ENCODE measurements around the gene PPP1R14B. TPM values are rescaled to one million over a fixed set of nuclear protein-coding genes. Genes with fewer than 3 reads are reported as not detected.

The PPP1R14B gene
- polyA plus RNA-seq, 3 donors = 52.9 to 73.6 (median 68.0) TPM

DNA sequence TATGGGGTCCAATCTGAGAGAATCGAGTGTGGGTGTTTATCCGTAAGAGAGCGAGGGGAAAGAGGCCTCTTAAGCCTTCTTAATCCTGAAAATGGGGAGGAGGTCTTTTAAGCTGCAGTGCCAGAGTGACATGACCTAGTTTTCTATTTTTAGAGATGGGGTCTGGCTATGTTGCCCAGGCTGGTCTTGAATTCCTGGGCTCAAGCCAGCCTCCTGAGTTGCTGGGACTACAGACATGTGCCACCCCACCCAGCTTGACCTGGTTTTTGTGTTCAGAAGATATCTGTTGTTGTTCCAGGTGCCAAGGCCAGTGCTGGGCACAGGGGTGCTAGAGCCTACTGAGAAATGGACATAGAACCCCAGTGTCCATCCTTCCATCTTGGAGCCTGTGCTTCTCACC, 36.3 kb upstream of the PPP1R14B start:
- no peak for DNase-seq (ENCODE audit: low read depth in 3 of 3, low spot score in 2 of 3)

DNA sequence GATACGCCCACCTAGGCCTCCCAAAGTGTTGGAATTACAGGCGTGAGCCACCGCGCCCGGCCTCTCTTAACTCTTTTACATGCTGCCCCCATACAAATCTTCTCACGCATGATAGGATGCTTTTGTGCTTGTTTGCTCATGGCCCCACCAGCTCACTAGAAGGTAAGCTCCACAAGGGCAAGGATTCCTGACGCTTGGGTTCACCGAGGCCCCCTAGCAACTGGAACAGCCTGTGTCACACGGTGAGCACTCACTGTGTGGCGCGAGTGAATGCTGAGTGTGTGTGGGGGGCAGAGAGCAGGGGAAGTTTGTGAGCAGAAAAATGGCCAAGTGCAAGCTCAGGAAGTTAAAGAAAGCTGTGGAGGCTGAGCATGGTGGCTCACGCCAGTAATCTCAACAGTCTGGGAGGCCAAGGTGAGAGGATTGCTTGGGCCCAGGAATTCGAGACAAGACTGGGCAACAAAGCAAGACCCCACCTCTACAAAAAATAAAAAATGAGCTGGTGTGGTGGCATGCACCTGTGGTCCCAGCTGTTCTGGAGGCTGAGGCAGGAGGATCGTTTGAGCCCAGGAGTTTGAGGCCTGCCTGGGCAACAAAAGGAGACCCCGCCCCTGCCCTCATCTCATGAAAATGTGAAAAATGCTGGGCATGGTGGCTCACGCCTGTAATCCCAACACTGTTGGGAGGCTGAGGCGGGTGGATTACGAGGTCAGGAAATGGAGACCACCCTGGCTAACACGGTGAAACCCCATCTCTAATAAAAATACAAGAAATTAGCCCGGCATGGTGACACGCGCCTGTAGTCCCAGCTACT, 35.4 kb upstream of the PPP1R14B start:
- DNase-seq (ENCODE audit: low read depth in 3 of 3, low spot score in 2 of 3) = no peak

- no peak for DNase-seq (ENCODE audit: low read depth in 3 of 3, low spot score in 2 of 3)
Observed at GRCh38 chr11:64278576-64279190, 31.9 kb upstream of the PPP1R14B start.

GRCh38 chr11:64276653-64277431, 30.1 kb upstream of the PPP1R14B start:
- DNase-seq (ENCODE audit: low read depth in 3 of 3, low spot score in 2 of 3) = no peak

- DNase-seq (ENCODE audit: low read depth in 3 of 3, low spot score in 2 of 3) = no peak
Observed at GRCh38 chr11:64275841-64276240, 29.1 kb upstream of the PPP1R14B start.

DNA sequence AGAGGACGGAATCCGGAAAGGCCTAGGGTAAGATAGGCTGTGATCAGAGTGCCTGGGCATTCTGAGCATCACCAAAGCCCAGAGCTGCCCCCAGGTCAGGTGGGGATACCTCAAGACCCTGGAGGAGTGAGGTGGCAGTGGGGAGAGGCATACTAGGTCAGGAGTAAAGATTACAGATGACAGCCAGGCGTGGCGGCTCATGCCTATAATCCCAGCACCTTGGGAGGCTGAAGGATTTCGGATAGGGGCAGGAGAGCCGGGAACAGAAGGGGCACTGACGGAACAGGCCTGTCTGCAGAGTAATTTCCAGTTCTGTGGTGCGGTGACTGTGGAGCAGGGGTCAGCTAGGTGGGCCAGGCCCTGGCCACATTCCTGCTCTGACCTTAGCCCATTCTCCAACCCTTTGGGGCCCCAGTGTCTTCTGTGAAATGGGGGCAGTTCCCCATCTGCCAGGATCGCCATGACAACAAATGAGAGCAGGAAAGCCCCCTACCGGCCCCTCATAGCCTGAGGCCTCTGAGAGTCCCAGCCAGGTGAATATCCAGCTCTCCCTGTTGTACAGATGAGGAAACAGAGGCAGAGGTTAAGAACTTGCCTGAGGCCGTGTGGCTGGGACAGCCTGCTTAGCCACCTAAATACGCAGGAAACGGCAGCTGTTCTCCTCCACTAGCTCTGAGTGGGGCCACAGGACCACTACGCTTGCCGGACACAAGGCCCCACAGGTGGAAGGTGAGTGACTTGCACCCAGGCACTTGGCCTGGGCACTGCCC, 28.5 kb upstream of the PPP1R14B start:
- no peak for DNase-seq (ENCODE audit: low read depth in 3 of 3, low spot score in 2 of 3)

- peak; percentile 98 for DNase-seq (ENCODE audit: low read depth in 3 of 3, low spot score in 2 of 3)
Observed at GRCh38 chr11:64269540-64270220, 22.9 kb upstream of the PPP1R14B start.

GRCh38 chr11:64268893-64269539, 22.3 kb upstream of the PPP1R14B start:
- no peak for DNase-seq (ENCODE audit: low read depth in 3 of 3, low spot score in 2 of 3)

DNA sequence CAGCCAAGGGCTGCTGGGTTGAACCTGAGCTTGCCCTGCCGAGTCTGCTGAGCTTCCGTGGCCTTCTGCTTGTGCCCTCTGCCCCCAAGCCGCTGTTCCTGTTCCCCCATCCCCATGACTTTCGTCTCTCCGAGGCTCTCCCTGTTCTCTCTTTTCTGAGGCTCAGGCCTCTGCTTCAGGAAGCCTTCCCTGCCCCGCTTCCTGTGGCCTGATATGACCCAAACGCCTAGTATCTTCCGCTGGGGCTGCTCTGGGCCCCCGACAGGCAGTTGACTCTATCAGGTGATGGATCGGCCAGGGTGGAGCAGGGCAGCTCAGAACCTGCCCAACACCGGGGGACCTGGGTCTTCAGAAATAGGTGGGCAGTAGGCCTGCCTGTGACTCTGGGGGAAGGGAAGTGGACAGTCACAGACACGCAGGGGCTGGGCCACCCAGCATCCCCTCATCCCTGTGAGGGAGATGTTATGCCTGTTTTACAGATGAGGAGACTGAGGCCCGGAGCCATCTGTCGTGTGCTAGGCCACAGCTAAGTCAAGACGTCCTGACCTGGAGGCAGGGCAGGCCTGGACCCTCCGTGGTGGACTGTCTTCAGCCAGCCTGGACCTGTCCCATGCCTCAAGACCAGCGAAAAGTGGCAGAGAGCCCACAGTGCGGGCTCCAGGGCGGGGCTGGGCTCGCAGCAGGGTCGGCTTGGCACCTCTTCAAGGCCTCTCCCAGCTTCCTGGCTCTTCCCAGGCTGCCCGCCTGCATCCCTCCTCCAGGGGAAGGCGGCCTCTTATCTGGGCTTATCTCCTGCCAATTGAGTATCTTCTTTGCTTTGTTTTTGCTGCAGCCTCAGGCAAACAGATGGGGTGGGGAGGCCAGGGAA, 21.5 kb upstream of the PPP1R14B start:
- DNase-seq (ENCODE audit: low read depth in 3 of 3, low spot score in 2 of 3) = no peak

GRCh38 chr11:64267207-64267945, 20.6 kb upstream of the PPP1R14B start:
- DNase-seq (ENCODE audit: low read depth in 3 of 3, low spot score in 2 of 3) = no peak

- DNase-seq (ENCODE audit: low read depth in 3 of 3, low spot score in 2 of 3) = no peak
Observed at GRCh38 chr11:64266339-64266738, 19.6 kb upstream of the PPP1R14B start.

DNA sequence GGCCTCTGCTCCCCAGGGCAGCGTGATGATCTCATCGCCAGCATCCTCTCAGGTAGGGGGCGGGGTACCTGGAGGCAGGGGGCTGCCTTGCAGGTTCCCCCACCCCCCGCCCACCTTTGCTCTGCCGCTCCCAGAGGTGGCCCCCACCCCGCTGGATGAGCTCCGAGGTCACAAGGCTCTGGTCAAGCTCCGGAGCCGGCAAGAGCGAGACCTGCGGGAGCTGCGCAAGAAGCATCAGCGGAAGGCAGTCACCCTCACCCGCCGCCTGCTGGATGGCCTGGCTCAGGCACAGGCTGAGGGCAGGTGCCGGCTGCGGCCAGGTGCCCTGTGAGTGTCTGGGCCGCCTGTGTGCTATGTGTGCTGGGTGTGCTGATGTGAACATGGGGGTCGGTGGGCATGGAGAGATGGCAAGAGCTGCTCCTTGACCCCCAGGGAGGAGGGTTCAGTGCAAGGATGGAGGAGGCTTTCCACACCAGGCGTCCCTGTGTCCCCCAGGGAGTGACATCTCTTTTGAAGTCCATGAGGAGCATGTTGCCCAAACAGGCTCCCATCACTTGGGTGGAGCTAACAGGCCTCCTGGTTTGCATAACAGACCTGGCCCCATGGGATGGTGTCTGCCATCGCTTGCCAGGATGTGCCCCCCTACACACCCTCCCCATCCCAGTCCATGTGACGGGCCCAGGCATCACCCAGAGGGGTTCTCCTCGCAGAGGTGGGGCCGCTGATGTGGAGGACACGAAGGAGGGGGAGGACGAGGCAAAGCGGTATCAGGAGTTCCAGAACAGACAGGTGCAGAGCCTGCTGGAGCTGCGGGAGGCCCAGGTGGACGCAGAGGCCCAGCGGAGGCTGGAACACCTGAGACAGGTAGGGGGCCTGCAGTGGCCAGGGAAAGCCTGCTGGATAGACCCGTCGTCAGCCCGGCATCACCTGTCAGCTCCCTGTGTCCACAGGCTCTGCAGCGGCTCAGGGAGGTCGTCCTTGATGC, 18.7 kb upstream of the PPP1R14B start:
- DNase-seq (ENCODE audit: low read depth in 3 of 3, low spot score in 2 of 3) = no peak

DNA sequence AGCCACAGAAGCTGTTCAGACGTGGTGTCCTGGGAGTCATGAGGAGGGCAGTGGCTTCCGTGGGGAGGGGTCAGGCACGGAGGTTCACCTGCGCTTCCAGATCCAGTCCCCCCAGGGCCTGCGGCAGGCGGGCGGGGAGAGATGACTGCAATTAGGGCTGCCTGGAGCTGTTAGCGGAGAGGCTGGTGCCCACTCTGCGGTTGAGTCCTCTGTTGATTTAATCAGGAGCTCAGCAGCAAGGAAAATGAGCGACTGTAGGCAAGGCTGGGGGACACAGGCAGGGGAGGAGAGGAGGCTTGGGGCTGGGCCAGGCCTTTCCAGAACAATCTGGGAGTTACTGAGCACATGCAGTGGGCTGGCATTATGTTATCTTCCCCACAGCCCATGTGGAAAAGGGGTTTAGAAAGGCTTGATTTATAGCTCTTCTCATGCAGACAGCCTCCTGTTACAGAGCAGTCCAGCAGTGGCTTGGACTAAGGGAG, 17.7 kb upstream of the PPP1R14B start:
- no peak for DNase-seq (ENCODE audit: low read depth in 3 of 3, low spot score in 2 of 3)

DNA sequence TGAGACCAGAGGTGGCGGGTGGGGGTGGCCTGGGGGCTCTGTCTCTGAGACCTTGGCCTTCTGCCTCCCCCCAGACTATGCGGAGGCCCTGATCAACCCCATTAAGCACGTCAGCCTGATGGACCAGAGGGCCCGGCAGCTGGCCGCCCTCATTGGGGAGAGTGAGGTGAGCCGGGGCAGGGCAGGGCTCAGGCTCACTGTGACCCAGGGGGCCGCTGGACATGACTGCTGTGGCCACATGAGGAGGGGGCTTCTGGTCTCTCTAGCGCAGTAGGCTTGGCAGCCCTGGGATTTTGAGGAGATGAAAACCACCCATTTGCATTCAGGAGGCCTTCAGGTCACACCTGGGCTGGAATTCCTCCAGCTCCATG, 17.2 kb upstream of the PPP1R14B start:
- DNase-seq (ENCODE audit: low read depth in 3 of 3, low spot score in 2 of 3) = no peak

DNA sequence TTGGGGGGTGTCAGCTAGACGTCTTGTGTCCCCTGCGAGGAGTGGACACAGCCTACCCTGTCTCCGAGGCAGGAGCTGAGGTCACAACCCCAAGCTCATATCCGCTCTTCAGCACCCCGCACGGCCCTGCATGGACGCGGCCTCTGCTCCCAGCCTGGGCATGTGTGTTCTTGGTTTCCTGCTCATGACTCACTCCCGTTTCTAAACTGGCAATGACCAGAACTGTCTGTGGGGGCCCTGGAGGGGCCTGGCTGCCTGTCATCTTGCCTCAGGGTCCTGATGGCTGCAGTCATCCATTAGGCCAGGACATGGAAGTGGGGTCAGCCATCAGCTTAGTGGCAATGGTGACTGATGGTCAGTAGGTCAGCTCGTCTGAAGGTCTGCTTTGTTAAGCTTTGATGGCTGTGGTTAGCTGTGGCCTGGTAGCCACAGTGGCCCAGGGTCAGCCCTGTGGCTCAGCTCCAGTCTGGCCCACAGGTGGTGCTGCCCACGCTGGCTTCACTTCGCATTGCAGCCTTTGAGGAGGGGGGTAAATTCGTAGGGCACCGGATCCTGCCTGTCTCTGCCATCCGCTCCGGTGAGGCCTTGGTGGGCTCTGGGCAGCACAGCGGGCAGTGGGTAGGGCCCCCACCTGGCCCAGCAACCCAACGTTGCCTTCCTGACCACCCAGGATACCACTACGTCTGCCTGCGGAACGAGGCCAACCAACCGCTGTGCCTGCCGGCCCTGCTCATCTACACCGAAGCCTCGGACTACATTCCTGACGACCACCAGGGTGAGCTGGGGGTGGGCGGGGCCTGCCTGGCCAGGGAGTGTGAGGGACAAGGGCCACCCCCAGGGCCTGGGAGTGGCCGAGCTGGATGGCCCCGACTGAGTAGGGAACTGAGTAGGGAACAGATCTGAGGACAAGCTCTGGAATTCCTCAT, 16.5 kb upstream of the PPP1R14B start:
- no peak for DNase-seq (ENCODE audit: low read depth in 3 of 3, low spot score in 2 of 3)

All from right renal cortex interstitium (tissue), 3 donors.